MM.1S (cell line): ENCODE measurements around the gene HIPK4.

Source experiments
- CTCF ChIP-seq: fragments of 300-600 bp; sonication (generic); IDR thresholded peaks from 2 replicates; pipeline ENCODE4 v1.5.1; 2016; ENCODE audit warnings: antibody characterized with exemption, low read length, mixed read lengths
- EZH2 ChIP-seq: fragments of 300-600 bp; sonication (generic); optimal IDR thresholded peaks from 2 replicates; pipeline ENCODE3; 2017; ENCODE audit warnings: low read depth, mild to moderate bottlenecking, antibody characterized with exemption, low read length, mixed read lengths
- EZH2phosphoT487 ChIP-seq: fragments of 300-600 bp; sonication (generic); IDR thresholded peaks from 2 replicates; pipeline ENCODE4 v1.6.1; 2018; ENCODE audit warnings: antibody characterized with exemption, low read length

- TF ChIP-seq CTCF: no peak
- no peak for TF ChIP-seq EZH2
- no peak for TF ChIP-seq EZH2phosphoT487
Measured at GRCh38 chr19:40363069-40363468, 26.9 kb downstream of the HIPK4 start.
